ENCODE measurements around the gene RAD23A. TPM values are rescaled to one million over a fixed set of nuclear protein-coding genes. Genes with fewer than 3 reads are reported as not detected.
A peak's percentile ranks its signal among the peaks of the same experiment; 100 is the strongest.

Gene RAD23A
- total and polyA plus RNA-seq, 2 donors (not counting 1 experiment from before 2014, with no cell fraction given) = 46.2 to 72.2 TPM

GRCh38 chr19:12952488-12953137 lies 7.0 kb downstream of the RAD23A start:
- TF ChIP-seq, protein P1, sequence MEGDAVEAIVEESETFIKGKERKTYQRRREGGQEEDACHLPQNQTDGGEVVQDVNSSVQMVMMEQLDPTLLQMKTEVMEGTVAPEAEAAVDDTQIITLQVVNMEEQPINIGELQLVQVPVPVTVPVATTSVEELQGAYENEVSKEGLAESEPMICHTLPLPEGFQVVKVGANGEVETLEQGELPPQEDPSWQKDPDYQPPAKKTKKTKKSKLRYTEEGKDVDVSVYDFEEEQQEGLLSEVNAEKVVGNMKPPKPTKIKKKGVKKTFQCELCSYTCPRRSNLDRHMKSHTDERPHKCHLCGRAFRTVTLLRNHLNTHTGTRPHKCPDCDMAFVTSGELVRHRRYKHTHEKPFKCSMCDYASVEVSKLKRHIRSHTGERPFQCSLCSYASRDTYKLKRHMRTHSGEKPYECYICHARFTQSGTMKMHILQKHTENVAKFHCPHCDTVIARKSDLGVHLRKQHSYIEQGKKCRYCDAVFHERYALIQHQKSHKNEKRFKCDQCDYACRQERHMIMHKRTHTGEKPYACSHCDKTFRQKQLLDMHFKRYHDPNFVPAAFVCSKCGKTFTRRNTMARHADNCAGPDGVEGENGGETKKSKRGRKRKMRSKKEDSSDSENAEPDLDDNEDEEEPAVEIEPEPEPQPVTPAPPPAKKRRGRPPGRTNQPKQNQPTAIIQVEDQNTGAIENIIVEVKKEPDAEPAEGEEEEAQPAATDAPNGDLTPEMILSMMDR (conservative IDR thresholded peaks at IDR 0.05 in 1 of 2, IDR thresholded peaks at IDR 0.05 in 1 of 2; ENCODE audit: low read depth in 1 of 2, low read length in 2 of 2) = no peak
- no peak for TF ChIP-seq EZH2 (IDR thresholded peaks at IDR 0.05; ENCODE audit: low read length, missing control alignments)
- peak overlapping the region; percentile 3 for H3K4me2 ChIP-seq (ENCODE audit: extremely low read depth, insufficient read depth, low read length)
- peaks cover 39% of the 10 kb centered on the region for H3K36me3 ChIP-seq (ENCODE audit: control insufficient read depth, insufficient read depth, low read length)
- H3K4me3 ChIP-seq (replicated peaks in 1 of 4; ENCODE audit: control extremely low read depth in 1 of 4, insufficient read depth in 1 of 4, low read depth in 3 of 4, low read length in 4 of 4) = no peak overlapping the region
- H4K20me1 ChIP-seq (ENCODE audit: control insufficient read depth, extremely low read depth, insufficient read depth, low read length) = no peaks in the 10 kb centered on the region
- no peaks in the 10 kb centered on the region for H3K9me3 ChIP-seq (ENCODE audit: control insufficient read depth, insufficient read depth, low read depth, low read length)
- H2AFZ ChIP-seq (ENCODE audit: low read length) = no peak overlapping the region
- peak overlapping the region; percentile 82 for H3K27ac ChIP-seq (ENCODE audit: insufficient read depth, low read length)
- H3K4me1 ChIP-seq (ENCODE audit: control insufficient read depth, extremely low read depth, insufficient read depth, low read length) = peaks cover 17% of the 10 kb centered on the region
- DNase-seq (ENCODE audit: low read depth in 2 of 2) = peak; percentile 87 to 89
- H3K9ac ChIP-seq (ENCODE audit: insufficient read depth, low read length) = peak overlapping the region; percentile 43
- no peaks in the 10 kb centered on the region for H3K27me3 ChIP-seq (ENCODE audit: control insufficient read depth, insufficient read depth, low read length)
- H3K79me2 ChIP-seq (ENCODE audit: control insufficient read depth, insufficient read depth, low read length) = peaks cover 54% of the 10 kb centered on the region

DNA sequence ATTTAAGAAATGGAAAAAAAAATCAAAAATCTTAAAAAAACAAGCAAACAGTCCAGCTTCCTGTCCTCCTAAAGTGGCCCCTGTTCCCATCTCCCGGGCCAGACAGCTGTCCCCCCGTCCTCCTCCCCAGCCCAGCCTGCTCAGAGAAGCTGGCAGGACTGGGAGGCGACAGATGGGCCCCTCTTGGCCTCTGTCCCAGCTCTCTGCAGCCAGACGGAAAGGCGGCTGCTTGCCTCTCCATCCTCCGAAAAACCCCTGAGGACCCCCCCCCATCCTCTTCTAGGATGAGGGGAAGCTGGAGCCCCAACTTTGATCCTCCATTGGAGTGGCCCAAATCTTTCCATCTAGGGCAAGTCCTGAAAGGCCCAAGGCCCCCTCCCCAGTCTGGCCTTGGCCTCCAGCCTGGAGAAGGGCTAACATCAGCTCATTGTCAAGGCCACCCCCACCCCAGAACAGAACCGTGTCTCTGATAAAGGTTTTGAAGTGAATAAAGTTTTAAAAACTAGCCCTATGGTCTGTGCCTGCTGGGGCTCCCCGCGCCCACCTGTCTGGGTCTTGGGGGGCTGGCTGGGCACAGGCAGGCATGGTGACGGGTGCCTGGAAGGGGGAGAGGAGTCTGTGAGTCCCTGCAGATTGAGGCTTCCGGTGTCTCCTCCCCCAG lies 7.6 kb downstream of the RAD23A start:
- H3K9me3 ChIP-seq (ENCODE audit: control insufficient read depth, insufficient read depth, low read depth, low read length) = no peaks in the 10 kb centered on the region
- no peak overlapping the region for H3K4me2 ChIP-seq (ENCODE audit: extremely low read depth, insufficient read depth, low read length)
- no peak for DNase-seq (ENCODE audit: low read depth in 2 of 2)
- no peak overlapping the region for H3K4me3 ChIP-seq (replicated peaks in 1 of 4; ENCODE audit: control extremely low read depth in 1 of 4, insufficient read depth in 1 of 4, low read depth in 3 of 4, low read length in 4 of 4)
- peaks cover 33% of the 10 kb centered on the region for H3K36me3 ChIP-seq (ENCODE audit: control insufficient read depth, insufficient read depth, low read length)
- no peak overlapping the region for H2AFZ ChIP-seq (ENCODE audit: low read length)
- no peaks in the 10 kb centered on the region for H4K20me1 ChIP-seq (ENCODE audit: control insufficient read depth, extremely low read depth, insufficient read depth, low read length)
- TF ChIP-seq, protein P1 (conservative IDR thresholded peaks at IDR 0.05 in 1 of 2, IDR thresholded peaks at IDR 0.05 in 1 of 2; ENCODE audit: low read depth in 1 of 2, low read length in 2 of 2) = no peak
- TF ChIP-seq EZH2 (IDR thresholded peaks at IDR 0.05; ENCODE audit: low read length, missing control alignments) = no peak
- H3K79me2 ChIP-seq (ENCODE audit: control insufficient read depth, insufficient read depth, low read length) = peaks cover 47% of the 10 kb centered on the region
- H3K27me3 ChIP-seq (ENCODE audit: control insufficient read depth, insufficient read depth, low read length) = no peaks in the 10 kb centered on the region
- H3K9ac ChIP-seq (ENCODE audit: insufficient read depth, low read length) = peak overlapping the region; percentile 41
- peak overlapping the region; percentile 82 for H3K27ac ChIP-seq (ENCODE audit: insufficient read depth, low read length)
- H3K4me1 ChIP-seq (ENCODE audit: control insufficient read depth, extremely low read depth, insufficient read depth, low read length) = peaks cover 17% of the 10 kb centered on the region

DNA sequence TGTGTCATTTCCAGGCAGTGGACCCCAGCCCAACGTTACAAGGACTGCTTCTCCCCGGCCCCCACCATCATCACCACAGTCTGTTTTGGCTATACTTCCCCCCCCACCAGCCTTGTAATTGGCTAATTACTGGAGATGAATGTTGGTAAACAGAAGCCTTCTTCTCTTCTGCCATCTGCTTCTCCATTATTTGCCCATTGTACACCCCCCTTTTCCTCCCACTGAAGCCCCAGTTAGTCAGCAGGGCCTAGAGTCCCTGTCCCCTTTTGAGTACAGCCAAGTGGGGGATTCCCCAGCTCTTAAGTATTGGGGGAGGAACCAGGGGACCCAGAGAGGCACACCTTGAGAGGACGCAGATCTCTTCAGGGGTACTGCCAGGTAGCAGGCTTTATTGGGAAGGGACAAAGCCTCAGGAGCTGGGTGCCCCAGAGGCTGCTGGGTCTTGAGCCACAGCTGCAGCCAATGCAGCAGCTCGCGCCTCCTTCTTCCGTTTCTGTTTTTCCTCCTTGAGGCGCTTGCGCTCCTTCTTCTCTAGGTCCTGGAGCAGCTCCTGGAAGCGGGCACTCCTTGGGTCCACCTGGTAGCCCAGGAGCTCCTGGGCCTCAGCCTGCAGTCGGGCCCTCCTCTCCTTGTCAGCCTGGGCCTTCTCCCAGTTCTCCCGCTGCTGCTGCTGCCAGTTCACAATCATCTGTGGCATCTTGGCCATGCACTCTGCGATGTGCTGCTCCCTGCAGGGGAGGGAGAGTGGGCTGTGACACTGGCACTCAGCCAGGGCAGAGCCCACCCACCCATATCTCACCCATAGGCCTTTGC lies 8.3 kb downstream of the RAD23A start:
- H3K9ac ChIP-seq (ENCODE audit: insufficient read depth, low read length) = no peak overlapping the region
- no peaks in the 10 kb centered on the region for H3K27me3 ChIP-seq (ENCODE audit: control insufficient read depth, insufficient read depth, low read length)
- no peak overlapping the region for H2AFZ ChIP-seq (ENCODE audit: low read length)
- peaks cover 26% of the 10 kb centered on the region for H3K36me3 ChIP-seq (ENCODE audit: control insufficient read depth, insufficient read depth, low read length)
- H3K79me2 ChIP-seq (ENCODE audit: control insufficient read depth, insufficient read depth, low read length) = peaks cover 43% of the 10 kb centered on the region
- DNase-seq (ENCODE audit: low read depth in 2 of 2) = no peak
- no peak overlapping the region for H3K4me3 ChIP-seq (replicated peaks in 1 of 4; ENCODE audit: control extremely low read depth in 1 of 4, insufficient read depth in 1 of 4, low read depth in 3 of 4, low read length in 4 of 4)
- H4K20me1 ChIP-seq (ENCODE audit: control insufficient read depth, extremely low read depth, insufficient read depth, low read length) = no peaks in the 10 kb centered on the region
- peaks cover 17% of the 10 kb centered on the region for H3K4me1 ChIP-seq (ENCODE audit: control insufficient read depth, extremely low read depth, insufficient read depth, low read length)
- H3K4me2 ChIP-seq (ENCODE audit: extremely low read depth, insufficient read depth, low read length) = no peak overlapping the region
- TF ChIP-seq, protein P1 (conservative IDR thresholded peaks at IDR 0.05 in 1 of 2, IDR thresholded peaks at IDR 0.05 in 1 of 2; ENCODE audit: low read depth in 1 of 2, low read length in 2 of 2) = no peak
- no peak for TF ChIP-seq EZH2 (IDR thresholded peaks at IDR 0.05; ENCODE audit: low read length, missing control alignments)
- H3K27ac ChIP-seq (ENCODE audit: insufficient read depth, low read length) = peak overlapping the region; percentile 82
- no peaks in the 10 kb centered on the region for H3K9me3 ChIP-seq (ENCODE audit: control insufficient read depth, insufficient read depth, low read depth, low read length)
